IMR-90 (cell line): Measurements from ENCODE around the gene EDEM1. TPM values are rescaled to one million over a fixed set of nuclear protein-coding genes. Genes with fewer than 3 reads are reported as not detected.

ENCODE experiments used
- ATAC-seq: fragments of 200-7000 bp; cut with Tn5 transposase; 2 replicates; pipeline ENCODE4 v1.9.1; 2020; ENCODE audit warnings: low read depth, mild to moderate bottlenecking, moderate library complexity
- BruUV-seq: library from RNA; stranded (reverse); fragments of 400-500 nt; replicated peaks from 2 replicates; lab custom pipeline; 2021; lab: Mats Ljungman, UMichigan
- CTCF ChIA-PET: fragments of 300-600 bp; formaldehyde crosslinking; extraction: SDS; loops from one replicate; lab custom pipeline; 2021; ENCODE audit warnings: antibody characterized with exemption; lab: Yijun Ruan, JAX
- POLR2A ChIA-PET: fragments of 300-600 bp; sonication (Branson Sonifier 250); formaldehyde crosslinking; loops from one replicate; lab custom pipeline; 2022; ENCODE audit warnings: antibody characterized with exemption; ENCODE audit not compliant: unreplicated experiment; lab: Charles Lee
- DNase-seq: peaks from one replicate; pipeline ENCODE4 v3.0.0; 2013
- H2AFZ ChIP-seq: replicated peaks from 2 replicates; pipeline ENCODE3; 2013; ENCODE audit warnings: low read length, mild to moderate bottlenecking; ENCODE audit not compliant: poor library complexity
- H2AK5ac ChIP-seq: 2 replicates; pipeline ENCODE4 v1.6.1; 2013; ENCODE audit warnings: low read depth, low read length, inconsistent platforms
- H2AK9ac ChIP-seq: replicated peaks from 2 replicates; pipeline ENCODE3; 2013; ENCODE audit warnings: mild to moderate bottlenecking, low read depth, low read length, moderate library complexity; ENCODE audit not compliant: poor library complexity
- H2BK120ac ChIP-seq: 2 replicates; pipeline ENCODE4 v1.6.1; 2013; ENCODE audit warnings: low read depth, low read length, inconsistent platforms
- H2BK15ac ChIP-seq: 3 replicates; pipeline ENCODE4 v1.6.1; 2013; ENCODE audit warnings: low read depth, low read length, inconsistent platforms
- H2BK20ac ChIP-seq: 2 replicates; pipeline ENCODE4 v1.6.1; 2013; ENCODE audit warnings: low read depth, mild to moderate bottlenecking, inconsistent platforms, low read length, moderate library complexity
- H2BK5ac ChIP-seq: 2 replicates; pipeline ENCODE4 v1.6.1; 2013; ENCODE audit warnings: mild to moderate bottlenecking, low read depth, low read length, inconsistent platforms; ENCODE audit not compliant: poor library complexity, severe bottlenecking
- H3K14ac ChIP-seq: replicated peaks from 2 replicates; pipeline ENCODE4 v1.6.1; 2013; ENCODE audit warnings: low read depth, low read length, inconsistent platforms
- H3K18ac ChIP-seq: 2 replicates; pipeline ENCODE4 v1.6.1; 2013; ENCODE audit warnings: low read depth, low read length, control low read depth
- H3K23ac ChIP-seq: 2 replicates; pipeline ENCODE4 v1.6.1; 2013; ENCODE audit warnings: low read depth, low read length, inconsistent platforms
- H3K27ac ChIP-seq: 2 replicates; pipeline ENCODE4 v1.5.1; 2013; ENCODE audit warnings: mild to moderate bottlenecking, control low read depth, low read length; ENCODE audit not compliant: insufficient read depth
- H3K27me3 ChIP-seq: 2 replicates; pipeline ENCODE4 v1.6.1; 2013; ENCODE audit warnings: low read length; ENCODE audit not compliant: control insufficient read depth, insufficient read depth
- H3K36me3 ChIP-seq: 2 replicates; pipeline ENCODE4 v1.6.1; 2013; ENCODE audit warnings: low read length, mixed read lengths; ENCODE audit not compliant: control insufficient read depth, insufficient read depth
- H3K4ac ChIP-seq: 2 replicates; pipeline ENCODE4 v1.6.1; 2013; ENCODE audit warnings: low read depth, low read length, inconsistent platforms
- H3K4me1 ChIP-seq: 2 replicates; pipeline ENCODE4 v1.6.1; 2013; ENCODE audit warnings: low read length, mixed read lengths; ENCODE audit not compliant: control insufficient read depth, insufficient read depth
- H3K4me2 ChIP-seq: 2 replicates; pipeline ENCODE4 v1.6.1; 2013; ENCODE audit warnings: low read depth, mild to moderate bottlenecking, control low read depth, low read length, moderate library complexity
- H3K4me3 ChIP-seq: 2 replicates; pipeline ENCODE4 v1.5.1; 2013; ENCODE audit warnings: low read depth, mild to moderate bottlenecking, control low read depth, low read length, moderate library complexity; ENCODE audit not compliant: insufficient read depth
- H3K56ac ChIP-seq: 2 replicates; pipeline ENCODE4 v1.6.1; 2013; ENCODE audit warnings: low read length, inconsistent platforms; ENCODE audit not compliant: insufficient read depth; ENCODE audit errors: extremely low read depth
- H3K79me1 ChIP-seq, 2 experiments: 2 replicates each; pipeline ENCODE4 v1.6.1; 2013; ENCODE audit warnings: low read length in 2 of 2, inconsistent platforms in 1 of 2, low read depth in 1 of 2
- H3K9ac ChIP-seq: 2 replicates; pipeline ENCODE4 v1.6.1; 2013; ENCODE audit warnings: low read depth, low read length, control low read depth
- H3K9me1 ChIP-seq: 2 replicates; pipeline ENCODE4 v1.6.1; 2013; ENCODE audit warnings: low read length, inconsistent platforms; ENCODE audit not compliant: insufficient read depth
- H3K9me3 ChIP-seq: 2 replicates; pipeline ENCODE4 v1.6.1; 2013; ENCODE audit warnings: low read length; ENCODE audit not compliant: control insufficient read depth, insufficient read depth
- H4K20me1 ChIP-seq: 2 replicates; pipeline ENCODE4 v1.6.1; 2013; ENCODE audit warnings: low read length, inconsistent platforms; ENCODE audit not compliant: insufficient read depth
- H4K5ac ChIP-seq: 2 replicates; pipeline ENCODE4 v1.6.1; 2013; ENCODE audit warnings: mild to moderate bottlenecking, low read depth, low read length, control low read depth
- H4K8ac ChIP-seq, 2 experiments: 2 replicates each; pipeline ENCODE4 v1.6.1; 2013; ENCODE audit warnings: low read depth in 2 of 2, low read length in 2 of 2, control low read depth in 1 of 2, inconsistent platforms in 1 of 2
- H4K91ac ChIP-seq: 2 replicates; pipeline ENCODE4 v1.6.1; 2013; ENCODE audit warnings: low read depth, low read length, inconsistent platforms; ENCODE audit not compliant: insufficient read depth
- CHD1 ChIP-seq: IDR thresholded peaks from 2 replicates; pipeline ENCODE4 v1.6.1; 2012; ENCODE audit warnings: low read depth, low read length, improper control_type of control experiment
- FOS ChIP-seq: fragments of 150-350 bp; IDR thresholded peaks from 2 replicates; pipeline ENCODE4 v1.6.1; 2016; ENCODE audit warnings: low read depth, low read length
- POLR2A ChIP-seq: IDR thresholded peaks from 2 replicates; pipeline ENCODE4 v1.6.1; 2012; ENCODE audit warnings: mild to moderate bottlenecking, low read depth, low read length
- WGBS, 2 experiments: methylation state at CpG; one replicate each; pipeline versions ENCODE4 v1.1.5 to v1.1.7; 2013; ENCODE audit warnings: missing lambda C conversion rate in 2 of 2; ENCODE audit not compliant: insufficient read length in 1 of 2; ENCODE audit errors: extremely low coverage in 2 of 2; 5-methylcytosine and 5-hydroxymethylcytosine counted together
- dilution Hi-C: fragments of 300-500 bp; cut with HindIII; formaldehyde crosslinking; loops from one replicate; pipeline ENCODE4 v1.14.3; 2018; ENCODE audit warnings: low sequenced_read_pairs; ENCODE audit not compliant: unreplicated experiment
- in situ Hi-C: fragments of 300-500 bp; cut with MboI; formaldehyde crosslinking; loops from 3 replicates; pipeline ENCODE4 v1.14.3; 2019; ENCODE audit warnings: low sequenced_read_pairs, inconsistent platforms, mixed read lengths
- intact Hi-C: fragments of 100-400 bp; cut with micrococcal nuclease; formaldehyde crosslinking; loops from 2 replicates; pipeline ENCODE4 v1.10.0; 2022
- polyA plus RNA-seq, 3 experiments: library from polyadenylated mRNA; depleted of rRNA; stranded (reverse); fragments of >200 nt; gene quantifications; 2 replicates each; pipeline ENCODE4 v1.2.3, GENCODE V29; 2012; ENCODE audit warnings: low replicate concordance in 1 of 3
- total RNA-seq: library from RNA; depleted of rRNA; stranded (reverse); fragments of >200 nt; gene quantifications from 2 replicates; pipeline ENCODE4 v1.2.3, GENCODE V29; 2012

EDEM1 gene
- total and polyA plus RNA-seq, 2 of the 4 experiments (the other 2 are of a cell fraction), result 23.5 to 27.0 TPM

- DNase-seq (peak; percentile 17), ATAC-seq (no peak; the same call in 1 of the 2 replicates)
- Histone ChIP-seq H3K36me3 (no peaks in the 10 kb centered on the region), H3K4me1 (peaks cover 2% of the 10 kb centered on the region), H3K23ac (peak overlapping the region; percentile 90), H3K4ac (peak overlapping the region; percentile 39), H2BK5ac (peak overlapping the region; percentile 88), H2BK120ac (peak overlapping the region; percentile 37; the same call in 1 of the 2 replicates), H3K9me1 (peaks cover 12% of the 10 kb centered on the region; the same call in 1 of the 2 replicates), H3K56ac (peak overlapping the region; percentile 71), H4K5ac (peak overlapping the region; percentile 28), H3K27ac (peak overlapping the region; percentile 88), H3K9ac (peak overlapping the region; percentile 92), H3K18ac (peak overlapping the region; percentile 47), H2BK20ac (0 out of 2 replicates have a peak overlapping the region, but pooled peaks have one; percentile 18), H4K91ac (peak overlapping the region; percentile 55), H3K9me3 (no peaks in the 10 kb centered on the region), H4K8ac (peak overlapping the region; percentile 10 to 14; a peak in 2 of 4 replicates), H2AK5ac (peak overlapping the region; percentile 66; the same call in 1 of the 2 replicates), H3K14ac (peak overlapping the region; percentile 46), H3K79me1 (peaks cover 0 to 35% of the 10 kb centered on the region in 2 experiments; a peak in 2 of 4 replicates), H2BK15ac (no peak overlapping the region), H2AFZ (peak overlapping the region; percentile 95), H3K4me2 (peak overlapping the region; percentile 84), H3K4me3 (peak overlapping the region; percentile 94), H2AK9ac (peak overlapping the region; percentile 98), H3K27me3 (no peaks in the 10 kb centered on the region), H4K20me1 (peaks cover 19% of the 10 kb centered on the region; the same call in 1 of the 2 replicates)
- BruUV-seq, result TSS peak; percentile 5
- ChIA-PET POLR2A (no interaction called here), CTCF (no interaction called here)
- dilution Hi-C loops (no loop called here), in situ Hi-C loops (no loop called here), intact Hi-C loops (loop anchor here (5.0 kb wide), 3 partner anchors 51 to 531 kb away; no protein-coding TSS in a partner anchor)
- TF ChIP-seq FOS, result no peak
- 0 out of 2 replicates have a peak, but pooled peaks have one; percentile 30 for TF ChIP-seq CHD1
- TF ChIP-seq POLR2A, result peak; percentile 18; the same call in 1 of the 2 replicates
- WGBS, 2 experiments, result 0% methylated on average over 1 of the region's 26 CpGs; no CpG with 5 or more reads in 1 of the 2 experiments
Observed at GRCh38 chr3:5188419-5189221, 1.1 kb downstream of the EDEM1 start.
